Mononuclear cell (primary cell): ENCODE measurements around the gene CHMP5. TPM values are rescaled to one million over a fixed set of nuclear protein-coding genes. Genes with fewer than 3 reads are reported as not detected.

ENCODE experiments used
- H3K27me3 ChIP-seq: 2 replicates; pipeline ENCODE4 v1.6.0; 2011; ENCODE audit warnings: low read length, control low read depth; ENCODE audit not compliant: insufficient read depth
- H3K4me1 ChIP-seq: 2 replicates; pipeline ENCODE4 v1.5.1; 2011; ENCODE audit warnings: mild to moderate bottlenecking, low read length, control low read depth; ENCODE audit not compliant: insufficient read depth
- H3K4me3 ChIP-seq: 2 replicates; pipeline ENCODE4 v1.5.1; 2011; ENCODE audit warnings: mild to moderate bottlenecking, low read length, moderate library complexity
- H3K9me3 ChIP-seq: 2 replicates; pipeline ENCODE4 v1.5.1; 2011; ENCODE audit warnings: low read depth, mild to moderate bottlenecking, control low read depth, low read length
- total RNA-seq: library from RNA; depleted of rRNA; stranded (reverse); fragments of >200 nt; gene quantifications from one replicate; pipeline ENCODE4 v1.2.3, GENCODE V29; 2012

CHMP5 gene
- total RNA-seq = 21.6 TPM

- H3K27me3 ChIP-seq = no peaks in the 10 kb centered on the region
- H3K9me3 ChIP-seq = no peaks in the 10 kb centered on the region
- H3K4me1 ChIP-seq = peaks cover 40% of the 10 kb centered on the region
- H3K4me3 ChIP-seq = peak within 1 kb of the TSS; percentile 94
Observed at GRCh38 chr9:33264473-33265177, at the start of gene CHMP5, which contains the start of gene BAG1. TSS of gene CHMP5 (plus strand) at chr9:33265049. CDS start at chr9:33265079, 30 bp downstream. TSS of gene BAG1 (minus strand) at chr9:33264708.

- Histone ChIP-seq H3K27me3 (no peaks in the 10 kb centered on the region), H3K4me3 (no peak overlapping the region), H3K9me3 (no peaks in the 10 kb centered on the region), H3K4me1 (peaks cover 21% of the 10 kb centered on the region)
Observed at GRCh38 chr9:33220681-33221567, 43.9 kb upstream of the CHMP5 start.

- peaks cover 26% of the 10 kb centered on the region for H3K4me1 ChIP-seq
- no peaks in the 10 kb centered on the region for H3K27me3 ChIP-seq
- H3K9me3 ChIP-seq = no peaks in the 10 kb centered on the region
- no peak overlapping the region for H3K4me3 ChIP-seq
Observed at GRCh38 chr9:33221568-33221884, 43.3 kb upstream of the CHMP5 start.

- Histone ChIP-seq H3K4me1 (peaks cover 31% of the 10 kb centered on the region), H3K4me3 (no peak overlapping the region), H3K27me3 (no peaks in the 10 kb centered on the region), H3K9me3 (no peaks in the 10 kb centered on the region)
Observed at GRCh38 chr9:33222031-33222430, 42.8 kb upstream of the CHMP5 start.

- Histone ChIP-seq H3K27me3 (no peaks in the 10 kb centered on the region), H3K4me3 (no peak overlapping the region), H3K4me1 (peaks cover 39% of the 10 kb centered on the region), H3K9me3 (no peaks in the 10 kb centered on the region)
Observed at GRCh38 chr9:33223696-33224095, 41.2 kb upstream of the CHMP5 start.

- Histone ChIP-seq H3K27me3 (no peaks in the 10 kb centered on the region), H3K9me3 (no peaks in the 10 kb centered on the region), H3K4me3 (no peak overlapping the region), H3K4me1 (peaks cover 39% of the 10 kb centered on the region)
Observed at GRCh38 chr9:33225319-33226147, 39.3 kb upstream of the CHMP5 start.

- Histone ChIP-seq H3K9me3 (no peaks in the 10 kb centered on the region), H3K4me1 (peaks cover 25% of the 10 kb centered on the region), H3K4me3 (no peak overlapping the region), H3K27me3 (no peaks in the 10 kb centered on the region)
Observed at GRCh38 chr9:33227008-33227398, 37.8 kb upstream of the CHMP5 start.

GRCh38 chr9:33227741-33228140, 37.1 kb upstream of the CHMP5 start:
- Histone ChIP-seq H3K4me1 (peaks cover 24% of the 10 kb centered on the region), H3K27me3 (no peaks in the 10 kb centered on the region), H3K4me3 (no peak overlapping the region), H3K9me3 (no peaks in the 10 kb centered on the region)

- H3K4me1 ChIP-seq = peaks cover 24% of the 10 kb centered on the region
- no peaks in the 10 kb centered on the region for H3K9me3 ChIP-seq
- H3K4me3 ChIP-seq = no peak overlapping the region
- H3K27me3 ChIP-seq = no peaks in the 10 kb centered on the region
Observed at GRCh38 chr9:33228606-33229005, 36.2 kb upstream of the CHMP5 start.

- no peaks in the 10 kb centered on the region for H3K27me3 ChIP-seq
- peaks cover 24% of the 10 kb centered on the region for H3K4me1 ChIP-seq
- no peak overlapping the region for H3K4me3 ChIP-seq
- H3K9me3 ChIP-seq = no peaks in the 10 kb centered on the region
Observed at GRCh38 chr9:33229359-33230114, 35.3 kb upstream of the CHMP5 start.

- no peak overlapping the region for H3K4me3 ChIP-seq
- no peaks in the 10 kb centered on the region for H3K27me3 ChIP-seq
- no peaks in the 10 kb centered on the region for H3K9me3 ChIP-seq
- H3K4me1 ChIP-seq = peaks cover 17% of the 10 kb centered on the region
Observed at GRCh38 chr9:33230756-33231622, 33.9 kb upstream of the CHMP5 start.

- Histone ChIP-seq H3K9me3 (no peaks in the 10 kb centered on the region), H3K27me3 (no peaks in the 10 kb centered on the region), H3K4me3 (no peak overlapping the region), H3K4me1 (peaks cover 12% of the 10 kb centered on the region)
Observed at GRCh38 chr9:33231623-33231942, 33.3 kb upstream of the CHMP5 start.

- H3K4me3 ChIP-seq = no peak overlapping the region
- no peaks in the 10 kb centered on the region for H3K4me1 ChIP-seq
- H3K9me3 ChIP-seq = no peaks in the 10 kb centered on the region
- no peaks in the 10 kb centered on the region for H3K27me3 ChIP-seq
Observed at GRCh38 chr9:33232815-33233214, 32.0 kb upstream of the CHMP5 start.
